SK-N-SH treated with all-trans-retinoic acid at 6 μM for 48 hours (cell line): ENCODE data around the gene ABCC10.

ENCODE experiments used
- BACH2 ChIP-seq: fragments of 250-450 bp; sonication (Bioruptor Pico); IDR thresholded peaks from 2 replicates; pipeline ENCODE4 v1.9.0; 2021; ENCODE audit warnings: mild to moderate bottlenecking, borderline replicate concordance
- CREB5 ChIP-seq: fragments of 250-450 bp; sonication (Bioruptor Pico); IDR thresholded peaks from 2 replicates; pipeline ENCODE4 v1.5.1; 2020; ENCODE audit warnings: low read depth, mild to moderate bottlenecking, moderate library complexity
- CSDC2 ChIP-seq: fragments of 250-450 bp; sonication (Bioruptor Pico); IDR thresholded peaks from 2 replicates; pipeline ENCODE4 v1.5.0; 2020; ENCODE audit warnings: mild to moderate bottlenecking, moderate library complexity
- PATZ1 ChIP-seq: fragments of 250-450 bp; sonication (Bioruptor Pico); IDR thresholded peaks from 2 replicates; pipeline ENCODE4 v1.8.0; 2020; ENCODE audit warnings: mild to moderate bottlenecking, moderate library complexity, borderline replicate concordance
- ZFP3 ChIP-seq: fragments of 250-450 bp; sonication (Bioruptor Pico); IDR thresholded peaks from 2 replicates; pipeline ENCODE4 v1.5.0; 2020; ENCODE audit warnings: mild to moderate bottlenecking, moderate library complexity
- ZFP30 ChIP-seq: fragments of 450-650 bp; formaldehyde crosslinking; IDR thresholded peaks from 2 replicates; pipeline ENCODE4 v1.5.0; 2022; ENCODE audit warnings: mild to moderate bottlenecking, moderate library complexity
- ZNF565 ChIP-seq: fragments of 450-650 bp; formaldehyde crosslinking; conservative IDR thresholded peaks from 2 replicates; pipeline ENCODE4 v1.5.0; 2020; ENCODE audit warnings: low read depth, mild to moderate bottlenecking, moderate library complexity

- TF ChIP-seq ZFP3 = no peak
- no peak for TF ChIP-seq PATZ1 (CRISPR knock-in tag)
- no peak for TF ChIP-seq ZFP30
- no peak for TF ChIP-seq CSDC2
- no peak for TF ChIP-seq CREB5
- TF ChIP-seq ZNF565 (CRISPR knock-in tag) = no peak
- TF ChIP-seq BACH2 = no peak
These were observed 1.5 kb downstream of the ABCC10 start for GRCh38 chr6:43428874-43429273.
